WTC11 (cell line): ENCODE measurements around the gene MMP24OS. TPM values are rescaled to one million over a fixed set of nuclear protein-coding genes. Genes with fewer than 3 reads are reported as not detected.

Experiments used
- ATF1 ChIP-seq: sonication (generic); formaldehyde crosslinking; IDR thresholded peaks from 2 replicates; pipeline ENCODE4 v1.8.1; 2023; ENCODE audit warnings: mild to moderate bottlenecking, moderate library complexity, missing genetic modification reagents
- ATF6 ChIP-seq: sonication (generic); formaldehyde crosslinking; IDR thresholded peaks from 2 replicates; pipeline ENCODE4 v1.8.1; 2023; ENCODE audit warnings: mild to moderate bottlenecking, missing genetic modification reagents
- CDX4 ChIP-seq: fragments of 250-450 bp; sonication (Bioruptor Pico); IDR thresholded peaks from 2 replicates; pipeline ENCODE4 v1.9.0; 2021; ENCODE audit warnings: moderate library complexity, mild to moderate bottlenecking, inconsistent platforms, borderline replicate concordance
- ETV6 ChIP-seq: sonication (generic); formaldehyde crosslinking; IDR thresholded peaks from 2 replicates; pipeline ENCODE4 v1.8.1; 2022; ENCODE audit warnings: mild to moderate bottlenecking, missing genetic modification reagents
- FOXK1 ChIP-seq: sonication (generic); formaldehyde crosslinking; IDR thresholded peaks from 2 replicates; pipeline ENCODE4 v1.8.0; 2022; ENCODE audit warnings: mild to moderate bottlenecking, moderate library complexity, missing genetic modification reagents
- GABPB1 ChIP-seq: sonication (generic); formaldehyde crosslinking; IDR thresholded peaks from 2 replicates; pipeline ENCODE4 v1.8.1; 2023; ENCODE audit warnings: mild to moderate bottlenecking, missing genetic modification reagents
- HMGXB4 ChIP-seq: sonication (generic); formaldehyde crosslinking; IDR thresholded peaks from 2 replicates; pipeline ENCODE4 v1.8.1; 2023; ENCODE audit warnings: mild to moderate bottlenecking, moderate library complexity, missing genetic modification reagents
- IRF2 ChIP-seq: sonication (generic); formaldehyde crosslinking; IDR thresholded peaks from 2 replicates; pipeline ENCODE4 v1.8.0; 2022; ENCODE audit warnings: low read depth, missing genetic modification reagents, borderline replicate concordance
- PREB ChIP-seq: sonication (generic); formaldehyde crosslinking; IDR thresholded peaks from 2 replicates; pipeline ENCODE4 v1.8.1; 2022; ENCODE audit warnings: mild to moderate bottlenecking, missing genetic modification reagents, moderate library complexity, borderline replicate concordance
- RORB ChIP-seq: fragments of 250-450 bp; sonication (Bioruptor Pico); IDR thresholded peaks from 2 replicates; pipeline ENCODE4 v1.9.0; 2021; ENCODE audit warnings: mild to moderate bottlenecking
- TP53 ChIP-seq: sonication (generic); formaldehyde crosslinking; IDR thresholded peaks from 2 replicates; pipeline ENCODE4 v1.8.1; 2023; ENCODE audit warnings: mild to moderate bottlenecking, missing genetic modification reagents
- ZBTB21 ChIP-seq: sonication (generic); formaldehyde crosslinking; IDR thresholded peaks from 2 replicates; pipeline ENCODE4 v1.8.1; 2023; ENCODE audit warnings: mild to moderate bottlenecking, missing genetic modification reagents, borderline replicate concordance
- ZBTB43 ChIP-seq: sonication (generic); formaldehyde crosslinking; IDR thresholded peaks from 2 replicates; pipeline ENCODE4 v1.8.1; 2023; ENCODE audit warnings: mild to moderate bottlenecking, missing genetic modification reagents
- ZNF138 ChIP-seq: sonication (generic); formaldehyde crosslinking; conservative IDR thresholded peaks from 2 replicates; pipeline ENCODE4 v1.8.1; 2022; ENCODE audit warnings: mild to moderate bottlenecking, moderate library complexity, missing genetic modification reagents
- ZNF219 ChIP-seq: sonication (generic); formaldehyde crosslinking; IDR thresholded peaks from 2 replicates; pipeline ENCODE4 v1.8.0; 2023; ENCODE audit warnings: missing genetic modification reagents, mild to moderate bottlenecking, borderline replicate concordance
- ZNF281 ChIP-seq: sonication (generic); formaldehyde crosslinking; IDR thresholded peaks from 2 replicates; pipeline ENCODE4 v1.8.0; 2023; ENCODE audit warnings: mild to moderate bottlenecking, missing genetic modification reagents
- ZNF512 ChIP-seq: sonication (generic); formaldehyde crosslinking; IDR thresholded peaks from 2 replicates; pipeline ENCODE4 v1.8.1; 2022; ENCODE audit warnings: missing genetic modification reagents, borderline replicate concordance
- ZNF532 ChIP-seq: fragments of 250-450 bp; sonication (Bioruptor Pico); IDR thresholded peaks from 2 replicates; pipeline ENCODE4 v1.9.0; 2021; ENCODE audit warnings: mild to moderate bottlenecking, borderline replicate concordance
- ZNF671 ChIP-seq: fragments of 250-450 bp; sonication (Bioruptor Pico); IDR thresholded peaks from 2 replicates; pipeline ENCODE4 v1.8.0; 2021; ENCODE audit warnings: mild to moderate bottlenecking
- ZSCAN18 ChIP-seq: fragments of 250-450 bp; sonication (Bioruptor Pico); IDR thresholded peaks from 2 replicates; pipeline ENCODE4 v2.1.2; 2022; ENCODE audit warnings: mild to moderate bottlenecking, moderate library complexity
- total RNA-seq: library from RNA; stranded (reverse); gene quantifications from 3 replicates; pipeline ENCODE4 v1.2.3, GENCODE V29; 2021

The MMP24OS gene
- total RNA-seq, 1 experiment from 2014 or later: 50.6 TPM

GRCh38 chr20:35284267-35284991, 6.5 kb upstream of the MMP24OS start, which contains the start of gene EIF6 (continued):
- TF ChIP-seq ZNF512 (CRISPR knock-in tag) (no peak), CDX4 (CRISPR knock-in tag) (no peak), ATF6 (CRISPR knock-in tag) (no peak), RORB (no peak), ATF1 (no peak), HMGXB4 (CRISPR knock-in tag) (peak; percentile 34), ZBTB21 (CRISPR knock-in tag) (no peak), ZNF671 (CRISPR knock-in tag) (no peak), ZSCAN18 (no peak), ZNF219 (CRISPR knock-in tag) (no peak), ZNF532 (CRISPR knock-in tag) (no peak), ETV6 (CRISPR knock-in tag) (peak; percentile 47; the same call in 1 of the 2 replicates), ZNF281 (no peak), PREB (CRISPR knock-in tag) (peak; percentile 62; the same call in 1 of the 2 replicates), GABPB1 (peak; percentile 45; the same call in 1 of the 2 replicates), ZNF138 (CRISPR knock-in tag) (no peak), FOXK1 (CRISPR knock-in tag) (no peak; the same call in 1 of the 2 replicates), TP53 (CRISPR knock-in tag) (no peak), ZBTB43 (CRISPR knock-in tag) (no peak), IRF2 (CRISPR knock-in tag) (no peak)
